GM10266 (cell line): ENCODE results near the gene PKNOX2.
A peak's percentile ranks its signal among the peaks of the same experiment; 100 is the strongest.

Experiments used
- DNase-seq: peaks from one replicate; pipeline ENCODE4 v3.0.0; 2012; ENCODE audit errors: extremely low spot score
- CTCF ChIP-seq: IDR thresholded peaks from 2 replicates; pipeline ENCODE4 v1.5.1; 2012; ENCODE audit warnings: mild to moderate bottlenecking, low read depth; ENCODE audit not compliant: control insufficient read depth, insufficient read depth; ENCODE audit errors: missing control alignments

Gene PKNOX2

GRCh38 chr11:125341676-125342075, 177.1 kb downstream of the PKNOX2 start:
- no peak for TF ChIP-seq CTCF

GRCh38 chr11:125342281-125342930, 177.9 kb downstream of the PKNOX2 start:
- TF ChIP-seq CTCF: no peak
- no peak for DNase-seq

More at GRCh38 chr11:125341676-125342075, 177.1 kb downstream of the PKNOX2 start:
- no peak for DNase-seq

- no peak for TF ChIP-seq CTCF
- no peak for DNase-seq
These were observed 178.7 kb downstream of the PKNOX2 start for GRCh38 chr11:125343086-125343717.

- DNase-seq: no peak
- TF ChIP-seq CTCF: no peak
These were observed 179.2 kb downstream of the PKNOX2 start for GRCh38 chr11:125343718-125344131.

GRCh38 chr11:125344846-125345420, 180.4 kb downstream of the PKNOX2 start:
- DNase-seq: no peak

GRCh38 chr11:125345421-125346178, 181.0 kb downstream of the PKNOX2 start:
- peak; percentile 61 for DNase-seq

More at GRCh38 chr11:125344846-125345420, 180.4 kb downstream of the PKNOX2 start:
- no peak for TF ChIP-seq CTCF

More at GRCh38 chr11:125345421-125346178, 181.0 kb downstream of the PKNOX2 start:
- peak; percentile 79 for TF ChIP-seq CTCF
